ENCODE measurements around the gene APC2.

DNA sequence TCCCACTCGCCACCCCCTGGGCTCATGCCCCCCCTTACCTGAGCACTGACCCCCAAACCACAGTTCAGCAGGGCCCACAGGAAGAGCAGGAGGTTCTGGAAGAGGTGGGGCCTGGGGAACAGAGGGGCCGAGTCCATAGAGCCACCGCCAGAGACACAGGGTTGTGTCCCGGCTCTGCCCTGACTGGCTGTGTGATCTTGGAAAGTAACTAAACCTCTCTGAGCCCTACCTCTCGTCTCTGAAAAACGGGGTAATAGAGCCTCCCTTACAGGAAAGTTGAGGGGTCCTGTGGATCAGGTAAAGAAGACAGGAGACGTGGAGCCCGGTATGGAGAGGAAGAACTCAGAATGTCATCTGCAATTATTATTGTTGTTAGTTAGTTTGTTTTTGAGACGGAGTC, 60.9 kb downstream of the APC2 start:
- TF ChIP-seq EZH2 (IDR thresholded peaks at IDR 0.05) = no peak
- TF ChIP-seq, protein P1, sequence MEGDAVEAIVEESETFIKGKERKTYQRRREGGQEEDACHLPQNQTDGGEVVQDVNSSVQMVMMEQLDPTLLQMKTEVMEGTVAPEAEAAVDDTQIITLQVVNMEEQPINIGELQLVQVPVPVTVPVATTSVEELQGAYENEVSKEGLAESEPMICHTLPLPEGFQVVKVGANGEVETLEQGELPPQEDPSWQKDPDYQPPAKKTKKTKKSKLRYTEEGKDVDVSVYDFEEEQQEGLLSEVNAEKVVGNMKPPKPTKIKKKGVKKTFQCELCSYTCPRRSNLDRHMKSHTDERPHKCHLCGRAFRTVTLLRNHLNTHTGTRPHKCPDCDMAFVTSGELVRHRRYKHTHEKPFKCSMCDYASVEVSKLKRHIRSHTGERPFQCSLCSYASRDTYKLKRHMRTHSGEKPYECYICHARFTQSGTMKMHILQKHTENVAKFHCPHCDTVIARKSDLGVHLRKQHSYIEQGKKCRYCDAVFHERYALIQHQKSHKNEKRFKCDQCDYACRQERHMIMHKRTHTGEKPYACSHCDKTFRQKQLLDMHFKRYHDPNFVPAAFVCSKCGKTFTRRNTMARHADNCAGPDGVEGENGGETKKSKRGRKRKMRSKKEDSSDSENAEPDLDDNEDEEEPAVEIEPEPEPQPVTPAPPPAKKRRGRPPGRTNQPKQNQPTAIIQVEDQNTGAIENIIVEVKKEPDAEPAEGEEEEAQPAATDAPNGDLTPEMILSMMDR (IDR thresholded peaks at IDR 0.05) = no peak
